Measurements from ENCODE around the gene ZNF506.

DNA sequence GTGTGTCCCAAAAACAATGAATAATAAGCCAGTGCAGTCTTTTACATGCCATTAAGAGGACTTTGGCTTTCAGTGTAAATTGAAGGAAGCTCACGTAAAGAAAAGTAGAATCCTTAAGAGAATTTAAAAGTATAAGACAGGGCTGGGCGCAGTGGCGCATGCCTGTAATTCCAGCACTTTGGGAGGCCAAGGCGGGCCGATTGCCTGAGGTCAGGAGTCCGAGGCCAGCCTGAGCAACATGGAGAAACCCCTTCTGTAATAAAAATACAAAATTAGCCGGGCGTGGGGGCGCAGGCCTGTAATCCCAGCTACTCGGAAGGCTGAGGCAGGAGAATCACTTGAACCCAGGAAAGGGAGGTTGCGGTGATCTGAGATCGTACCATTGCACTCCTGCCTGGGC lies 26.2 kb upstream of the ZNF506 start:
- TF ChIP-seq POLR2A (IDR thresholded peaks at IDR 0.05; ENCODE audit: low read depth, low read length) (no peak), POLR2AphosphoS5 (IDR thresholded peaks at IDR 0.05; ENCODE audit: insufficient read depth, low read depth, low read length) (no peak), EZH2 (IDR thresholded peaks at IDR 0.05; ENCODE audit: borderline replicate concordance, low read depth, low read length, severe bottlenecking) (no peak), FOS (IDR thresholded peaks at IDR 0.05; ENCODE audit: borderline replicate concordance, insufficient read depth, low read length) (no peak)
- TF ChIP-seq, protein P1, sequence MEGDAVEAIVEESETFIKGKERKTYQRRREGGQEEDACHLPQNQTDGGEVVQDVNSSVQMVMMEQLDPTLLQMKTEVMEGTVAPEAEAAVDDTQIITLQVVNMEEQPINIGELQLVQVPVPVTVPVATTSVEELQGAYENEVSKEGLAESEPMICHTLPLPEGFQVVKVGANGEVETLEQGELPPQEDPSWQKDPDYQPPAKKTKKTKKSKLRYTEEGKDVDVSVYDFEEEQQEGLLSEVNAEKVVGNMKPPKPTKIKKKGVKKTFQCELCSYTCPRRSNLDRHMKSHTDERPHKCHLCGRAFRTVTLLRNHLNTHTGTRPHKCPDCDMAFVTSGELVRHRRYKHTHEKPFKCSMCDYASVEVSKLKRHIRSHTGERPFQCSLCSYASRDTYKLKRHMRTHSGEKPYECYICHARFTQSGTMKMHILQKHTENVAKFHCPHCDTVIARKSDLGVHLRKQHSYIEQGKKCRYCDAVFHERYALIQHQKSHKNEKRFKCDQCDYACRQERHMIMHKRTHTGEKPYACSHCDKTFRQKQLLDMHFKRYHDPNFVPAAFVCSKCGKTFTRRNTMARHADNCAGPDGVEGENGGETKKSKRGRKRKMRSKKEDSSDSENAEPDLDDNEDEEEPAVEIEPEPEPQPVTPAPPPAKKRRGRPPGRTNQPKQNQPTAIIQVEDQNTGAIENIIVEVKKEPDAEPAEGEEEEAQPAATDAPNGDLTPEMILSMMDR (IDR thresholded peaks at IDR 0.05; ENCODE audit: extremely low read depth in 1 of 2, insufficient read depth in 1 of 2, low read depth in 1 of 2, low read length in 2 of 2), result no peak
- TF ChIP-seq, protein P2, sequence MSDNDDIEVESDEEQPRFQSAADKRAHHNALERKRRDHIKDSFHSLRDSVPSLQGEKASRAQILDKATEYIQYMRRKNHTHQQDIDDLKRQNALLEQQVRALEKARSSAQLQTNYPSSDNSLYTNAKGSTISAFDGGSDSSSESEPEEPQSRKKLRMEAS (IDR thresholded peaks at IDR 0.05; ENCODE audit: insufficient read depth, insufficient read length), result no peak

Data from endothelial cell of umbilical vein (primary cell).